Chondrocyte (in vitro differentiated cells): ENCODE data around the gene SCN4A. TPM values are rescaled to one million over a fixed set of nuclear protein-coding genes. Genes with fewer than 3 reads are reported as not detected.

Source experiments
- DNase-seq: peaks from one replicate; pipeline ENCODE4 v3.0.0; 2021; ENCODE audit warnings: mixed read lengths, low spot score
- H3K27ac Mint-ChIP-seq: one replicate; pipeline ENCODE4 v1.8.0; 2021; ENCODE audit warnings: mild to moderate bottlenecking, moderate library complexity, mixed read lengths; ENCODE audit not compliant: unreplicated experiment
- H3K27me3 Mint-ChIP-seq: 2 replicates; pipeline ENCODE4 v1.8.0; 2021; ENCODE audit warnings: low read depth, mixed read lengths
- H3K36me3 Mint-ChIP-seq: 2 replicates; pipeline ENCODE4 v1.8.0; 2021; ENCODE audit warnings: low read depth, mixed read lengths
- H3K4me1 Mint-ChIP-seq: 2 replicates; pipeline ENCODE4 v1.8.0; 2021; ENCODE audit warnings: low read depth, mild to moderate bottlenecking, mixed read lengths
- H3K4me3 Mint-ChIP-seq: one replicate; pipeline ENCODE4 v1.8.0; 2021; ENCODE audit warnings: mild to moderate bottlenecking, moderate library complexity, mixed read lengths; ENCODE audit not compliant: unreplicated experiment
- H3K9me3 Mint-ChIP-seq: 2 replicates; pipeline ENCODE4 v1.8.0; 2021; ENCODE audit warnings: low read depth, mixed read lengths
- CTCF ChIP-seq: fragments of 200-600 bp; sonication (generic); IDR thresholded peaks from 2 replicates; pipeline ENCODE4 v1.5.0; 2021; ENCODE audit warnings: antibody characterized with exemption, mild to moderate bottlenecking, moderate library complexity
- total RNA-seq: library from RNA; stranded (reverse); gene quantifications from 3 replicates; pipeline ENCODE4 v1.2.1, GENCODE V29; 2021

Gene SCN4A
- total RNA-seq, 1 donor from 2014 or later: not detected

- DNase-seq: no peak
- H3K27ac Mint-ChIP-seq: no peak overlapping the region
- H3K9me3 Mint-ChIP-seq: no peaks in the 10 kb centered on the region
- no peak overlapping the region for H3K4me3 Mint-ChIP-seq
- no peaks in the 10 kb centered on the region for H3K4me1 Mint-ChIP-seq
- no peak for TF ChIP-seq CTCF
- peaks cover 5% of the 10 kb centered on the region for H3K27me3 Mint-ChIP-seq
- H3K36me3 Mint-ChIP-seq: no peaks in the 10 kb centered on the region
Measured at GRCh38 chr17:63955791-63956190, 16.9 kb downstream of the SCN4A start.

GRCh38 chr17:63955232-63955631, 17.5 kb downstream of the SCN4A start:
- H3K27me3 Mint-ChIP-seq: peaks cover 5% of the 10 kb centered on the region
- DNase-seq: no peak
- H3K36me3 Mint-ChIP-seq: no peaks in the 10 kb centered on the region

GRCh38 chr17:63954402-63955063, 18.2 kb downstream of the SCN4A start:
- peaks cover 3% of the 10 kb centered on the region for H3K27me3 Mint-ChIP-seq
- H3K9me3 Mint-ChIP-seq: no peaks in the 10 kb centered on the region
- TF ChIP-seq CTCF: no peak
- H3K4me1 Mint-ChIP-seq: no peaks in the 10 kb centered on the region
- H3K4me3 Mint-ChIP-seq: no peak overlapping the region
- H3K36me3 Mint-ChIP-seq: no peaks in the 10 kb centered on the region
- H3K27ac Mint-ChIP-seq: no peak overlapping the region
- no peak for DNase-seq

More at GRCh38 chr17:63955232-63955631, 17.5 kb downstream of the SCN4A start:
- Mint-ChIP-seq H3K4me1 (no peaks in the 10 kb centered on the region), H3K27ac (no peak overlapping the region), H3K9me3 (no peaks in the 10 kb centered on the region), H3K4me3 (no peak overlapping the region)
- no peak for TF ChIP-seq CTCF

- H3K4me1 Mint-ChIP-seq: no peaks in the 10 kb centered on the region
- no peaks in the 10 kb centered on the region for H3K36me3 Mint-ChIP-seq
- no peak overlapping the region for H3K4me3 Mint-ChIP-seq
- no peak overlapping the region for H3K27ac Mint-ChIP-seq
- DNase-seq: no peak
- peaks cover 5% of the 10 kb centered on the region for H3K27me3 Mint-ChIP-seq
- TF ChIP-seq CTCF: peak; percentile 52
- no peaks in the 10 kb centered on the region for H3K9me3 Mint-ChIP-seq
Measured at GRCh38 chr17:63950940-63951907, 21.5 kb downstream of the SCN4A start.

GRCh38 chr17:63949576-63950250, 23.0 kb downstream of the SCN4A start:
- Mint-ChIP-seq H3K9me3 (no peaks in the 10 kb centered on the region), H3K4me3 (no peak overlapping the region), H3K4me1 (no peaks in the 10 kb centered on the region), H3K27me3 (peaks cover 5% of the 10 kb centered on the region), H3K27ac (no peak overlapping the region), H3K36me3 (no peaks in the 10 kb centered on the region)
- no peak for TF ChIP-seq CTCF
- no peak for DNase-seq
